ENCODE measurements around the gene VSTM4. TPM values are rescaled to one million over a fixed set of nuclear protein-coding genes. Genes with fewer than 3 reads are reported as not detected.

Gene VSTM4
- total RNA-seq, 1 experiment from 2014 or later: not detected

DNA sequence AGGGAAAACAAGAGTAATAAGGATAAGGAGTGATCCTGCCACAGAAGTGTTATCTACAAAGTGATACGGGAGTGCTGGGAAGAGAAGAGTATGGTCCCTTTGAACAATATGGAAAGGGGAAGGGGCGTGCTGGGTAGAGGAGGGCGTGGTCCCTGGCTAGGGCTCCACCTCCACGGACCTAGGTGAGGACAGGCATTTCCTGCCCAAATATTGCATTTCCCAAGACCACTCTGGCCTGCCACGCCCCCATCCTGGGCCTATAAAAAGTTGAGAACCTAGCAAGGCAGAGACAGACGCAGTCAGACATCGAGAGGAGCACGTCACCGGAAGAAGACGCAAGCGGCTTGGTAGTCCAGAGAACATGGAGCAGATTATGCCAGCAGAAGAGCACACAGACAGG lies 22.8 kb downstream of the VSTM4 start:
- no peak overlapping the region for H3K4me3 ChIP-seq
- H3K9me3 ChIP-seq (ENCODE audit: insufficient read depth, low read depth): no peaks in the 10 kb centered on the region
- BruUV-seq (replicated peaks): no TSS peak
- H3K27me3 ChIP-seq (ENCODE audit: insufficient read depth, low read depth): peaks cover 44% of the 10 kb centered on the region; the same call in 1 of the 2 replicates
- H4K20me1 ChIP-seq (ENCODE audit: insufficient read depth): no peaks in the 10 kb centered on the region
- DNase-seq: no peak
- no peak overlapping the region for H2AFZ ChIP-seq
- ChIA-PET CTCF (no interaction called here), POLR2A (ENCODE audit: unreplicated experiment) (no interaction called here)
- TF ChIP-seq, protein P1, sequence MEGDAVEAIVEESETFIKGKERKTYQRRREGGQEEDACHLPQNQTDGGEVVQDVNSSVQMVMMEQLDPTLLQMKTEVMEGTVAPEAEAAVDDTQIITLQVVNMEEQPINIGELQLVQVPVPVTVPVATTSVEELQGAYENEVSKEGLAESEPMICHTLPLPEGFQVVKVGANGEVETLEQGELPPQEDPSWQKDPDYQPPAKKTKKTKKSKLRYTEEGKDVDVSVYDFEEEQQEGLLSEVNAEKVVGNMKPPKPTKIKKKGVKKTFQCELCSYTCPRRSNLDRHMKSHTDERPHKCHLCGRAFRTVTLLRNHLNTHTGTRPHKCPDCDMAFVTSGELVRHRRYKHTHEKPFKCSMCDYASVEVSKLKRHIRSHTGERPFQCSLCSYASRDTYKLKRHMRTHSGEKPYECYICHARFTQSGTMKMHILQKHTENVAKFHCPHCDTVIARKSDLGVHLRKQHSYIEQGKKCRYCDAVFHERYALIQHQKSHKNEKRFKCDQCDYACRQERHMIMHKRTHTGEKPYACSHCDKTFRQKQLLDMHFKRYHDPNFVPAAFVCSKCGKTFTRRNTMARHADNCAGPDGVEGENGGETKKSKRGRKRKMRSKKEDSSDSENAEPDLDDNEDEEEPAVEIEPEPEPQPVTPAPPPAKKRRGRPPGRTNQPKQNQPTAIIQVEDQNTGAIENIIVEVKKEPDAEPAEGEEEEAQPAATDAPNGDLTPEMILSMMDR (conservative IDR thresholded peaks at IDR 0.05): no peak
- TF ChIP-seq EZH2 (IDR thresholded peaks at IDR 0.05; ENCODE audit: low read depth): no peak
- no peaks in the 10 kb centered on the region for H3K4me1 ChIP-seq (replicated peaks; ENCODE audit: insufficient read depth)
- intact Hi-C loops (cut with micrococcal nuclease; ENCODE audit: unreplicated experiment): no loop called here
- no peaks in the 10 kb centered on the region for H3F3A ChIP-seq (ENCODE audit: insufficient read depth, low read depth)
- no peak overlapping the region for H3K27ac ChIP-seq
- no peak overlapping the region for H3K4me2 ChIP-seq
- H3K9me2 ChIP-seq (ENCODE audit: insufficient read depth): no peaks in the 10 kb centered on the region
- no peaks in the 10 kb centered on the region for H3K79me2 ChIP-seq (ENCODE audit: low read depth)
- no peaks in the 10 kb centered on the region for H3K36me3 ChIP-seq (ENCODE audit: low read depth)

DNA sequence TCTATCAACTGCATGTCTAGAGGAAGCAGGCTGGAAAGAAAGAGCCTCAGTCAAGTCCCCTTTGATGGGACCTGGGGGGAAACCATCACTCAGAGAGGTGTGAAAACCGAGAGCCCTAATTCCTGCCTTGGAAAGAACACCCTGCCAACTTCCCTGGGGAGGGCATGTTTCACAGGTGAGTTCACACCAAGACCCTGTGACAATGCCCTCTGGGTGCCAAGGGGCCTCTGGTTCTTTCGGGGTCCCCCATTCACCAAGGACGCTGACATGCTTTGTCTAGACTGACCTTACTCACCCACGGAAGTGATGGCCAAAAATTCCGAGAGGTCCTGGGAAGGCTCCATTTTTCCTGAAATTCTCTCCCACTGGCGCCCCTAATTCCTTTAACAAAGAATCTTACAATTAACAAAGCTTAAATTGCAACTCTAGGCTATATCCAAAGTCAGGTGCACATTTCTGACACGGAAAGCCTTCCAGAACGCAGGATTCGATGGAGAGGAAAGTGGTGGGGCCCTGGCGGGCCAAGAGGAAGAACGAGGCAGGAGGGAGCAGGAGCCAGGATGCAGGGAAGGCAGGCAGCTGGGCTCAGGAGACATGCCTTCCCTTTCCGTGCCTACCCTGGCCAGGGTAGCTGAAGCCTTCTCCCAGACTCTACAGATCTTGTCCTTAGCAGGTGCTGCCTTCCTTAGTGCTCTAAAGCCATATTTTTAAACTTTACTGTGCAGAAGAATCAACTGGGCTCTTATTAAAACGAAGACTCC lies 23.7 kb downstream of the VSTM4 start:
- no peak overlapping the region for H3K4me2 ChIP-seq
- DNase-seq: no peak
- no peak for TF ChIP-seq EZH2 (IDR thresholded peaks at IDR 0.05; ENCODE audit: low read depth)
- H3K79me2 ChIP-seq (ENCODE audit: low read depth): no peaks in the 10 kb centered on the region
- POLR2A ChIA-PET (ENCODE audit: unreplicated experiment): no interaction called here
- H3K9me3 ChIP-seq (ENCODE audit: insufficient read depth, low read depth): peaks cover 8% of the 10 kb centered on the region
- no peaks in the 10 kb centered on the region for H3K4me1 ChIP-seq (replicated peaks; ENCODE audit: insufficient read depth)
- no peak overlapping the region for H3K4me3 ChIP-seq
- CTCF ChIA-PET: no interaction called here
- BruUV-seq (replicated peaks): no TSS peak
- no peak overlapping the region for H2AFZ ChIP-seq
- no peaks in the 10 kb centered on the region for H3K36me3 ChIP-seq (ENCODE audit: low read depth)
- H3K27ac ChIP-seq: no peak overlapping the region
- H3F3A ChIP-seq (ENCODE audit: insufficient read depth, low read depth): no peaks in the 10 kb centered on the region
- peaks cover 40% of the 10 kb centered on the region; the same call in 1 of the 2 replicates for H3K27me3 ChIP-seq (ENCODE audit: insufficient read depth, low read depth)
- intact Hi-C loops (cut with micrococcal nuclease; ENCODE audit: unreplicated experiment): no loop called here
- no peaks in the 10 kb centered on the region for H4K20me1 ChIP-seq (ENCODE audit: insufficient read depth)
- H3K9me2 ChIP-seq (ENCODE audit: insufficient read depth): no peaks in the 10 kb centered on the region

DNA sequence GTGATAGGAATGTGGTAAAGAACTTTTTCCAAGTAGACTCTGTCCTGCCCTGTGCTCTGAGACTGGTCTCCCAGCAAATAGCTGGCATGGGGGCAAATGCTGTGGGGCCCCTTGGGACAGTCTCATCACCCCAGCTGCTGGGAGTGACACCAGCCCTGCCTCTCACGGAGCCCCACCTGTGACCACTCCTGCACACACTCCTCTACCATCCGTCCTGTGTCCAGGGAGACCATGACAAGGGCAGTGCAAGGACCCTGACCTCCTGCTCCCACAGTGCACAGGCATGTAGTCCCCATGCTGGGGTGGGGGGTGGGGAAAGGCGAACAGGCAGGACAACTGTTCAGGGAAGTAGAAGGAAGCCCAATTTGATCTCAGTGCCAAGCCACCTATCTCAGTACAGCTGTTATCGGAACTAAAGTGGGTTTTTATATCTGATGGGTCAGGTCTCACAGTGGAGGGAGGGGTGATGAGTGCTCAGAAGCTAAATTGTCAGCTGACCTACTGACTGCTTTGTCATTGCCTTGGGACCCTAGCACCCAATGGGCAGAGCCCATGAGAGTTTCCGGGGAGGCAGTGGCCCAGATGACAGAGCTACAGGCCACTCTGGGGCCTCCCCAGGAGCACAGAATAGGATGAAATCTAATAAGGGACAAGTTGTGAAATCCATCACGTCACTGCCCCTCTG lies 24.5 kb downstream of the VSTM4 start:
- Histone ChIP-seq H3K4me2 (no peak overlapping the region), H3K4me3 (no peak overlapping the region), H3K36me3 (ENCODE audit: low read depth) (no peaks in the 10 kb centered on the region), H3F3A (ENCODE audit: insufficient read depth, low read depth) (no peaks in the 10 kb centered on the region), H3K27me3 (ENCODE audit: insufficient read depth, low read depth) (peaks cover 40% of the 10 kb centered on the region; the same call in 1 of the 2 replicates), H2AFZ (no peak overlapping the region), H3K4me1 (replicated peaks; ENCODE audit: insufficient read depth) (no peaks in the 10 kb centered on the region), H4K20me1 (ENCODE audit: insufficient read depth) (no peaks in the 10 kb centered on the region), H3K9me2 (ENCODE audit: insufficient read depth) (no peaks in the 10 kb centered on the region), H3K79me2 (ENCODE audit: low read depth) (no peaks in the 10 kb centered on the region), H3K27ac (no peak overlapping the region), H3K9me3 (ENCODE audit: insufficient read depth, low read depth) (peaks cover 9% of the 10 kb centered on the region)
- intact Hi-C loops (cut with micrococcal nuclease; ENCODE audit: unreplicated experiment): no loop called here
- CTCF ChIA-PET: no interaction called here
- no peak for DNase-seq
- TF ChIP-seq, protein P1 (conservative IDR thresholded peaks at IDR 0.05): no peak
- TF ChIP-seq EZH2 (IDR thresholded peaks at IDR 0.05; ENCODE audit: low read depth): no peak
- POLR2A ChIA-PET (ENCODE audit: unreplicated experiment): no interaction called here
- no TSS peak for BruUV-seq (replicated peaks)

Data from PC-9 (cell line).